Mesothelial cell of epicardium (in vitro differentiated cells): ENCODE results near the gene AGBL3. TPM values are rescaled to one million over a fixed set of nuclear protein-coding genes. Genes with fewer than 3 reads are reported as not detected.

Experiments
- DNase-seq, 2 experiments: peaks; one replicate each; pipeline ENCODE4 v3.0.0; 2021; ENCODE audit warnings: low spot score in 2 of 2; ENCODE audit not compliant: unreplicated experiment in 2 of 2
- H3K27ac Mint-ChIP-seq: 2 replicates; pipeline ENCODE4 v1.8.0; 2021; ENCODE audit warnings: mixed read lengths
- H3K27me3 Mint-ChIP-seq: 2 replicates; pipeline ENCODE4 v1.8.0; 2021; ENCODE audit warnings: low read depth, mixed read lengths
- H3K36me3 Mint-ChIP-seq: 2 replicates; pipeline ENCODE4 v1.8.0; 2021; ENCODE audit warnings: mixed read lengths
- H3K4me1 Mint-ChIP-seq: 2 replicates; pipeline ENCODE4 v1.8.0; 2021; ENCODE audit warnings: mixed read lengths
- H3K4me3 Mint-ChIP-seq: 2 replicates; pipeline ENCODE4 v1.8.0; 2021; ENCODE audit warnings: mild to moderate bottlenecking, moderate library complexity, mixed read lengths
- H3K9me3 Mint-ChIP-seq: 2 replicates; pipeline ENCODE4 v1.8.0; 2021; ENCODE audit warnings: mixed read lengths
- total RNA-seq: library from RNA; stranded (reverse); gene quantifications from 3 replicates; pipeline ENCODE4 v1.2.1, GENCODE V29; 2021
- TF ChIP-seq, protein P1 (sequence below): fragments of 200-600 bp; sonication (generic); IDR thresholded peaks from one replicate; pipeline ENCODE4 v1.5.0; 2021; ENCODE audit warnings: antibody characterized with exemption; ENCODE audit not compliant: unreplicated experiment

Gene AGBL3
- total RNA-seq, 1 donor from 2014 or later = 2.3 TPM

DNA sequence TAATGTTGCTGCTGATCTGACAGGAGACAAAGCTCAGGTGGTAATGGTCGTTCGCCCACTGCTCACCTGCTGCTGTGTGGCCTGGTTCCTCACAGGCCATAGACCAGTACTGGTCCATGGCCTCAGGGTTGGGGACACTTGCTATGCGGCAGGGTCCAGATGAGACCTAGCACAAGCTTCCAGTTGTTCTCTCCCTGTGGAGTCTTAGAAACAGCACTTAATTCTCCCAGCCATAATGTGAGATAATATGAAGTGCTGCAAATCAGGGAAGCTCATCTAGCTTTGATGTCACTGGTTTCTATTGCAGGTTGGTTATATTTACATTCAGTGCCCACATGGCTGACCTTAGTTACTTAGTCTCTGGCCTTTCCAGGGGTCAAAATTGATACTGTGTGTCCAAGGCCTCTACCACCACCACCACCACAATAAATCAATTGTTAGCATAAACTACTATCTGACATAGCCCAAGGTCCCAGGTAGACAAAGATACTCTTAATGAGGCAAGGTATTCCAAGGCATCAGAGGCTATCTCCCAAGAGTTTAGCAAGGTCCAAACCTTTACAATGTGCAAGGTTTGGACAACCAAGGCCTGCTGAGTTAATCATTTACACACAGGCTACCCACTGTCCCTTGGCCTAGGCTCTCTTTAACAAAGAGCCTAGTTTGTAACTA, 11.0 kb downstream of the AGBL3 start:
- peaks cover 20% of the 10 kb centered on the region for H3K9me3 Mint-ChIP-seq
- DNase-seq = no peak
- H3K4me3 Mint-ChIP-seq = no peak overlapping the region
- H3K27me3 Mint-ChIP-seq = no peaks in the 10 kb centered on the region
- no peak overlapping the region for H3K27ac Mint-ChIP-seq
- peaks cover 40% of the 10 kb centered on the region for H3K36me3 Mint-ChIP-seq
- H3K4me1 Mint-ChIP-seq = peaks cover 28% of the 10 kb centered on the region
- TF ChIP-seq, protein P1, sequence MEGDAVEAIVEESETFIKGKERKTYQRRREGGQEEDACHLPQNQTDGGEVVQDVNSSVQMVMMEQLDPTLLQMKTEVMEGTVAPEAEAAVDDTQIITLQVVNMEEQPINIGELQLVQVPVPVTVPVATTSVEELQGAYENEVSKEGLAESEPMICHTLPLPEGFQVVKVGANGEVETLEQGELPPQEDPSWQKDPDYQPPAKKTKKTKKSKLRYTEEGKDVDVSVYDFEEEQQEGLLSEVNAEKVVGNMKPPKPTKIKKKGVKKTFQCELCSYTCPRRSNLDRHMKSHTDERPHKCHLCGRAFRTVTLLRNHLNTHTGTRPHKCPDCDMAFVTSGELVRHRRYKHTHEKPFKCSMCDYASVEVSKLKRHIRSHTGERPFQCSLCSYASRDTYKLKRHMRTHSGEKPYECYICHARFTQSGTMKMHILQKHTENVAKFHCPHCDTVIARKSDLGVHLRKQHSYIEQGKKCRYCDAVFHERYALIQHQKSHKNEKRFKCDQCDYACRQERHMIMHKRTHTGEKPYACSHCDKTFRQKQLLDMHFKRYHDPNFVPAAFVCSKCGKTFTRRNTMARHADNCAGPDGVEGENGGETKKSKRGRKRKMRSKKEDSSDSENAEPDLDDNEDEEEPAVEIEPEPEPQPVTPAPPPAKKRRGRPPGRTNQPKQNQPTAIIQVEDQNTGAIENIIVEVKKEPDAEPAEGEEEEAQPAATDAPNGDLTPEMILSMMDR = no peak

GRCh38 chr7:134999136-134999535, 12.8 kb downstream of the AGBL3 start:
- H3K4me3 Mint-ChIP-seq = no peak overlapping the region
- peaks cover 38% of the 10 kb centered on the region for H3K36me3 Mint-ChIP-seq
- no peak overlapping the region for H3K27ac Mint-ChIP-seq
- H3K9me3 Mint-ChIP-seq = peaks cover 23% of the 10 kb centered on the region
- no peaks in the 10 kb centered on the region for H3K27me3 Mint-ChIP-seq
- TF ChIP-seq, protein P1 = no peak
- peaks cover 25% of the 10 kb centered on the region for H3K4me1 Mint-ChIP-seq
- no peak for DNase-seq

DNA sequence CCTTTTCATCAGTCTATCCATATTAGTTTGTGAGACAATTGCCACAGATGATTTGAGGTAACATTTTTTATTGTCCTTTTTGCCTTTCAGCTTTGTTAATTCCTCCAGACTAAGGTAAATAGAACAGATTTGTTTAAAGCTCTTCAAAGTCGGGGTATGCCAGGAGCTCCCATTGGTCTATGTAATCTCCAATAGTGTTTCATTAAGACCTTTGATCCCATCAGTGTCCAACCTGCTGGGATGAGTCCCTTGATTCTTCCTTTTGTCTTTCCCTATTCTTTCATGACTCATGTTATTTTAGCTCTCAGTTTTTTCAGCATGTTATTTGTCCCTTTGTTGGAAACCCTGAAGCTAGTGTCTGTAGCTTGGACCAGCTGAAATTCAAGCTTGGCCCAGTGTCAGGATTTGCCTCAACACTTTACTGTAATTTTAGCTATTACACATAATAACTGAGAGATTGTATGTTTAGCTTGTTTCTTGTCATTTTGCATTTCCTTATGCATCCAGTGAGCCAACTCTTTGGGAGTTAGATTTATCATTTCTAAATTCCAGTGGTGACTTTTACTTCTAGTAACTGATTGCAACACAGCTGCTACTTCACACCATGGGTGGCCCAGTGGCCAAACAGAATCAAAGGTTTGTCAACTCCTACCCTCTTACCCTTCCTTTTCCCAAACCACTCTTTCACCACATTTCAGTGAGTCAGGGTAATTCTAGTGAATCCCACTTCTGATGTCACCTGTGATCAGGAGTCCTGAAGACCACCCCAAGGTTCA, 15.3 kb downstream of the AGBL3 start:
- DNase-seq = no peak
- peaks cover 28% of the 10 kb centered on the region for H3K9me3 Mint-ChIP-seq
- H3K36me3 Mint-ChIP-seq = peaks cover 32% of the 10 kb centered on the region
- H3K27ac Mint-ChIP-seq = no peak overlapping the region
- TF ChIP-seq, protein P1 = no peak
- H3K4me3 Mint-ChIP-seq = no peak overlapping the region
- peaks cover 7% of the 10 kb centered on the region for H3K4me1 Mint-ChIP-seq
- no peaks in the 10 kb centered on the region for H3K27me3 Mint-ChIP-seq

DNA sequence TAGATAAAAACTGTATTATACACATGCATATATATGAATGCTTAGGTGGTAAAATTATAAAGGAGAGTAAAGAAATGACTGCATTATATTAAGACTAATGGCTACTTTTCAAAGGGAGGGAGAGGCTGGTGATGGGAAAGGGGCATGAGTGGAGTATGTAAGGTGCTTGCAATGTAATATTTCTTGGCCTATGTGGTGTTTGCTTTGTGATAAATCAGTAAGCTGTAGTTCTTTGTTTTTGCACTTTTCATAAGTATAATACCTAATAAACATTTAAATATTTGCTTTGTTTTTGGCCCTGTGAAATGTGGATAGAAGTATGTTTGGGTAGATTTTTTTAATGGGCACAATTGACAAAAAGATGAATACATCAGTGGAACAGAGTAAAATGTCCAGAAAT, 25.9 kb downstream of the AGBL3 start:
- Mint-ChIP-seq H3K4me3 (no peak overlapping the region), H3K4me1 (no peaks in the 10 kb centered on the region), H3K36me3 (no peaks in the 10 kb centered on the region), H3K9me3 (peaks cover 23% of the 10 kb centered on the region), H3K27me3 (peaks cover 2% of the 10 kb centered on the region), H3K27ac (no peak overlapping the region)
- DNase-seq = no peak
- TF ChIP-seq, protein P1 = no peak

GRCh38 chr7:135023622-135024021, 37.3 kb downstream of the AGBL3 start:
- no peaks in the 10 kb centered on the region for H3K4me1 Mint-ChIP-seq
- no peak for DNase-seq
- no peaks in the 10 kb centered on the region for H3K27me3 Mint-ChIP-seq
- TF ChIP-seq, protein P1 = no peak
- peaks cover 35% of the 10 kb centered on the region for H3K9me3 Mint-ChIP-seq
- no peaks in the 10 kb centered on the region for H3K36me3 Mint-ChIP-seq
- H3K4me3 Mint-ChIP-seq = no peak overlapping the region
- H3K27ac Mint-ChIP-seq = no peak overlapping the region
